OCI-LY3 (cell line): Measurements from ENCODE around the gene HSPA2.

Experiments used
- H2AFZ ChIP-seq: fragments of 200-600, 300-600 bp; shearing (Covaris generic); 2 replicates; pipeline ENCODE4 v1.6.0; 2014; ENCODE audit warnings: antibody characterized with exemption, low read depth, low read length
- H3K27ac ChIP-seq: fragments of 200-600, 300-600 bp; sonication (generic); 2 replicates; pipeline ENCODE4 v1.5.1; 2014; ENCODE audit warnings: mild to moderate bottlenecking, low read length, moderate library complexity, mixed read lengths
- H3K27me3 ChIP-seq: fragments of 200-600, 300-600 bp; sonication (generic); 2 replicates; pipeline ENCODE4 v1.6.1; 2014; ENCODE audit warnings: low read depth, low read length, mixed read lengths
- H3K36me3 ChIP-seq: fragments of 200-600, 300-600 bp; sonication (generic); replicated peaks from 2 replicates; pipeline ENCODE3; 2014; ENCODE audit warnings: low read depth, low read length, mixed read lengths
- H3K4me1 ChIP-seq: fragments of 300-600, 200-600 bp; sonication (generic); 2 replicates; pipeline ENCODE4 v1.6.1; 2014; ENCODE audit warnings: low read length, mixed read lengths
- H3K4me2 ChIP-seq: fragments of 200-600, 300-600 bp; sonication (generic); 2 replicates; pipeline ENCODE4 v1.6.1; 2014; ENCODE audit warnings: low read length, mixed read lengths
- H3K4me3 ChIP-seq: fragments of 300-600, 200-600 bp; sonication (generic); 2 replicates; pipeline ENCODE4 v1.5.1; 2014; ENCODE audit warnings: antibody characterized with exemption, mild to moderate bottlenecking, low read length, moderate library complexity
- H3K79me2 ChIP-seq: fragments of 300-600, 200-600 bp; shearing (Covaris generic); 2 replicates; pipeline ENCODE4 v1.6.1; 2014; ENCODE audit warnings: mild to moderate bottlenecking, low read length, mixed read lengths
- H3K9ac ChIP-seq: fragments of 300-600, 200-600 bp; shearing (Covaris generic); 2 replicates; pipeline ENCODE4 v1.6.0; 2014; ENCODE audit warnings: mild to moderate bottlenecking, low read length, moderate library complexity
- H3K9me3 ChIP-seq: fragments of 200-600, 300-600 bp; shearing (Covaris generic); 2 replicates; pipeline ENCODE4 v1.6.1; 2014; ENCODE audit warnings: low read length, mixed read lengths; ENCODE audit not compliant: insufficient read depth
- H4K20me1 ChIP-seq: fragments of 200-600, 300-600 bp; sonication (generic); 2 replicates; pipeline ENCODE4 v1.6.1; 2016; ENCODE audit warnings: low read length, mixed read lengths; ENCODE audit not compliant: insufficient read depth
- CTCF ChIP-seq: fragments of 200-600, 300-600 bp; sonication (generic); IDR thresholded peaks from 2 replicates; pipeline ENCODE4 v1.5.1; 2014; ENCODE audit warnings: antibody characterized with exemption, low read length, low read depth
- EZH2phosphoT487 ChIP-seq: fragments of 200-600 bp; shearing (Covaris generic); IDR thresholded peaks from 2 replicates; pipeline ENCODE4 v1.6.1; 2018; ENCODE audit warnings: antibody characterized with exemption, mixed run types, low read depth

HSPA2 gene

GRCh38 chr14:64504897-64505794 lies 35.4 kb upstream of the HSPA2 start:
- H3K27me3 ChIP-seq, result no peaks in the 10 kb centered on the region
- no peak overlapping the region for H2AFZ ChIP-seq
- H3K27ac ChIP-seq, result peak overlapping the region; percentile 93
- no peaks in the 10 kb centered on the region for H3K9me3 ChIP-seq
- H3K79me2 ChIP-seq, result peaks cover 97% of the 10 kb centered on the region
- H3K4me3 ChIP-seq, result peak overlapping the region; percentile 80
- peaks cover 16% of the 10 kb centered on the region for H4K20me1 ChIP-seq
- no peak for TF ChIP-seq CTCF
- TF ChIP-seq EZH2phosphoT487, result no peak
- H3K4me2 ChIP-seq, result peak overlapping the region; percentile 76
- H3K9ac ChIP-seq, result peak overlapping the region; percentile 94
- H3K36me3 ChIP-seq, result no peaks in the 10 kb centered on the region
- peaks cover 49% of the 10 kb centered on the region for H3K4me1 ChIP-seq

- Histone ChIP-seq H4K20me1 (peaks cover 28% of the 10 kb centered on the region), H3K9ac (peak overlapping the region; percentile 94), H3K27me3 (no peaks in the 10 kb centered on the region), H3K4me2 (peak overlapping the region; percentile 76), H3K36me3 (peaks cover 3% of the 10 kb centered on the region), H3K27ac (peak overlapping the region; percentile 93), H3K4me3 (peak overlapping the region; percentile 80), H3K79me2 (peaks cover 97% of the 10 kb centered on the region), H2AFZ (no peak overlapping the region), H3K9me3 (no peaks in the 10 kb centered on the region), H3K4me1 (peaks cover 51% of the 10 kb centered on the region)
- TF ChIP-seq EZH2phosphoT487 (no peak), CTCF (no peak)
Observed at GRCh38 chr14:64506721-64507120, 33.8 kb upstream of the HSPA2 start.

- Histone ChIP-seq H3K4me1 (peaks cover 49% of the 10 kb centered on the region), H3K27ac (peak overlapping the region; percentile 93), H3K36me3 (peaks cover 5% of the 10 kb centered on the region), H2AFZ (no peak overlapping the region), H3K4me2 (peak overlapping the region; percentile 76), H3K4me3 (peak overlapping the region; percentile 80), H3K9me3 (no peaks in the 10 kb centered on the region), H3K27me3 (no peaks in the 10 kb centered on the region), H3K79me2 (peaks cover 97% of the 10 kb centered on the region), H4K20me1 (peaks cover 36% of the 10 kb centered on the region), H3K9ac (peak overlapping the region; percentile 94)
- TF ChIP-seq CTCF (no peak), EZH2phosphoT487 (no peak)
Observed at GRCh38 chr14:64507376-64508156, 33.0 kb upstream of the HSPA2 start.
